ENCODE results near the gene PRDM9.
"Not testable (repeated sequence)": the region's sequence is repeated elsewhere in the genome, so short reads cannot be mapped to it uniquely, and the experiment has no call there.

Gene PRDM9

GRCh38 chr5:23527216-23527920, 20.0 kb downstream of the PRDM9 start:
- not testable (repeated sequence) for DNase-seq (ENCODE audit: low read depth)

GRCh38 chr5:23528677-23529076, 21.3 kb downstream of the PRDM9 start:
- DNase-seq (ENCODE audit: low read depth) = no peak

GRCh38 chr5:23530571-23530970, 23.2 kb downstream of the PRDM9 start:
- no peak for DNase-seq (ENCODE audit: low read depth)

GRCh38 chr5:23571059-23571458, 63.6 kb downstream of the PRDM9 start:
- DNase-seq (ENCODE audit: low read depth) = no peak
